BJ (cell line): ENCODE results near the gene PRPF8. TPM values are rescaled to one million over a fixed set of nuclear protein-coding genes. Genes with fewer than 3 reads are reported as not detected.
A peak's percentile ranks its signal among the peaks of the same experiment; 100 is the strongest.

Source experiments
- CTCF ChIA-PET: fragments of 350-600 bp; formaldehyde crosslinking; extraction: SDS; loops from one replicate; lab custom pipeline; 2021; ENCODE audit warnings: antibody characterized with exemption, inconsistent platforms; lab: Yijun Ruan, JAX
- POLR2A ChIA-PET: fragments of 300-600 bp; sonication (Branson Sonifier 250); formaldehyde crosslinking; extraction: SDS; loops from one replicate; lab custom pipeline; 2021; ENCODE audit warnings: antibody characterized with exemption; lab: Charles Lee
- DNase-seq: peaks from one replicate; pipeline ENCODE4 v3.0.0-alpha.2; 2011; ENCODE audit warnings: low read depth
- H3K27me3 ChIP-seq: 2 replicates; pipeline ENCODE4 v1.6.0; 2011; ENCODE audit warnings: low read length; ENCODE audit not compliant: control insufficient read depth, insufficient read depth
- H3K36me3 ChIP-seq: 2 replicates; pipeline ENCODE4 v1.5.1; 2011; ENCODE audit warnings: low read length; ENCODE audit not compliant: control insufficient read depth, insufficient read depth
- H3K4me3 ChIP-seq: 2 replicates; pipeline ENCODE4 v1.5.1; 2011; ENCODE audit warnings: low read depth, mild to moderate bottlenecking, control low read depth, low read length
- CTCF ChIP-seq: IDR thresholded peaks from 2 replicates; pipeline ENCODE4 v1.5.1; 2011; ENCODE audit warnings: low read depth, mild to moderate bottlenecking, control low read depth, inconsistent platforms, low read length, moderate library complexity; ENCODE audit not compliant: insufficient read depth
- polyA plus RNA-seq: library from polyadenylated mRNA; depleted of rRNA; stranded (reverse); fragments of >200 nt; gene quantifications from 2 replicates; pipeline ENCODE4 v1.2.3, GENCODE V29; 2011

Gene PRPF8
- polyA plus RNA-seq, 1 experiment = 194 TPM

- peaks cover under 1% of the 10 kb centered on the region; the same call in 1 of the 2 replicates for H3K36me3 ChIP-seq
- no peak for DNase-seq
- H3K27me3 ChIP-seq = no peaks in the 10 kb centered on the region
- ChIA-PET CTCF (interaction anchor here (0.6 to 10.5 kb wide), 30 partner anchors 10 to 305 kb away, joined by 3 to 224 read pairs (median 4); partner anchors contain the start of genes MYO1C, RPA1, SERPINF1 and SMYD4), POLR2A (interaction anchor here (0.7 kb wide), 1 partner anchor 9 kb away, joined by 4 read pairs; no protein-coding TSS in a partner anchor)
- H3K4me3 ChIP-seq = no peak overlapping the region
- TF ChIP-seq CTCF = peak; percentile 99
These were observed 36.3 kb upstream of the PRPF8 start for GRCh38 chr17:1720856-1721386.

- Histone ChIP-seq H3K4me3 (no peak overlapping the region), H3K27me3 (no peaks in the 10 kb centered on the region), H3K36me3 (peaks cover 7% of the 10 kb centered on the region)
- CTCF ChIA-PET = interaction anchor here (1.3 to 10.5 kb wide), 2 partner anchors 63 to 70 kb away, joined by 4 to 224 read pairs; no protein-coding TSS in a partner anchor
- TF ChIP-seq CTCF = no peak
- POLR2A ChIA-PET = no interaction called here
- DNase-seq = no peak
These were observed 33.9 kb upstream of the PRPF8 start for GRCh38 chr17:1718362-1719165.

- no peak for TF ChIP-seq CTCF
- DNase-seq = peak; percentile 94
- ChIA-PET POLR2A (interaction anchor here (0.5 to 1.6 kb wide), 10 partner anchors 9 to 684 kb away, joined by 3 to 18 read pairs (median 4); no protein-coding TSS in a partner anchor), CTCF (interaction anchor here (0.6 to 10.5 kb wide), 12 partner anchors 37 to 664 kb away, joined by 3 to 224 read pairs (median 4); partner anchors contain the start of gene RILP)
- Histone ChIP-seq H3K27me3 (no peaks in the 10 kb centered on the region), H3K36me3 (peaks cover 22% of the 10 kb centered on the region), H3K4me3 (peak overlapping the region; percentile 73)
These were observed 32.4 kb upstream of the PRPF8 start for GRCh38 chr17:1716912-1717695.

GRCh38 chr17:1716076-1716911, 31.6 kb upstream of the PRPF8 start:
- CTCF ChIA-PET = interaction anchor here (0.6 to 10.5 kb wide), 10 partner anchors 36 to 457 kb away, joined by 3 to 224 read pairs (median 5); partner anchors contain the start of gene RILP
- peak; percentile 100 for DNase-seq

More at GRCh38 chr17:1716076-1716911, 31.6 kb upstream of the PRPF8 start:
- H3K4me3 ChIP-seq = peak overlapping the region; percentile 97
- TF ChIP-seq CTCF = peak; percentile 37
- H3K36me3 ChIP-seq = peaks cover 23% of the 10 kb centered on the region
- POLR2A ChIA-PET = interaction anchor here (0.5 to 1.6 kb wide), 13 partner anchors 8 to 743 kb away, joined by 3 to 18 read pairs (median 4); no protein-coding TSS in a partner anchor
- H3K27me3 ChIP-seq = no peaks in the 10 kb centered on the region
